ENCODE results near the gene CTTN. TPM values are rescaled to one million over a fixed set of nuclear protein-coding genes. Genes with fewer than 3 reads are reported as not detected.

The CTTN gene
- total RNA-seq, 1 donor from 2014 or later, result 313 TPM

- Mint-ChIP-seq H3K4me1 (ENCODE audit: unreplicated experiment) (peaks cover 13% of the 10 kb centered on the region), H3K27ac (ENCODE audit: unreplicated experiment) (peak overlapping the region; percentile 78), H3K27me3 (ENCODE audit: unreplicated experiment) (no peaks in the 10 kb centered on the region), H3K9me3 (ENCODE audit: unreplicated experiment) (no peaks in the 10 kb centered on the region), H3K36me3 (ENCODE audit: unreplicated experiment) (peaks cover 44% of the 10 kb centered on the region), H3K4me3 (ENCODE audit: unreplicated experiment) (no peak overlapping the region)
- DNase-seq (ENCODE audit: extremely low spot score, unreplicated experiment), result no peak
- TF ChIP-seq CTCF (IDR thresholded peaks at IDR 0.05), result no peak
Measured at GRCh38 chr11:70414341-70415100, 16.2 kb downstream of the CTTN start.

- H3K27ac Mint-ChIP-seq (ENCODE audit: unreplicated experiment), result peak overlapping the region; percentile 78
- no peak overlapping the region for H3K4me3 Mint-ChIP-seq (ENCODE audit: unreplicated experiment)
- H3K4me1 Mint-ChIP-seq (ENCODE audit: unreplicated experiment), result peaks cover 13% of the 10 kb centered on the region
- TF ChIP-seq CTCF (IDR thresholded peaks at IDR 0.05), result peak; percentile 53
- H3K9me3 Mint-ChIP-seq (ENCODE audit: unreplicated experiment), result no peaks in the 10 kb centered on the region
- no peak for DNase-seq (ENCODE audit: extremely low spot score, unreplicated experiment)
- H3K36me3 Mint-ChIP-seq (ENCODE audit: unreplicated experiment), result peaks cover 44% of the 10 kb centered on the region
- H3K27me3 Mint-ChIP-seq (ENCODE audit: unreplicated experiment), result no peaks in the 10 kb centered on the region
Measured at GRCh38 chr11:70415191-70415590, 16.9 kb downstream of the CTTN start.

- peaks cover 40% of the 10 kb centered on the region for H3K36me3 Mint-ChIP-seq (ENCODE audit: unreplicated experiment)
- H3K4me1 Mint-ChIP-seq (ENCODE audit: unreplicated experiment), result peaks cover 13% of the 10 kb centered on the region
- H3K27me3 Mint-ChIP-seq (ENCODE audit: unreplicated experiment), result no peaks in the 10 kb centered on the region
- no peak overlapping the region for H3K4me3 Mint-ChIP-seq (ENCODE audit: unreplicated experiment)
- H3K9me3 Mint-ChIP-seq (ENCODE audit: unreplicated experiment), result no peaks in the 10 kb centered on the region
- DNase-seq (ENCODE audit: extremely low spot score, unreplicated experiment), result no peak
- TF ChIP-seq CTCF (IDR thresholded peaks at IDR 0.05), result no peak
- peak overlapping the region; percentile 78 for H3K27ac Mint-ChIP-seq (ENCODE audit: unreplicated experiment)
Measured at GRCh38 chr11:70415642-70416395, 17.5 kb downstream of the CTTN start.

- H3K36me3 Mint-ChIP-seq (ENCODE audit: unreplicated experiment), result peaks cover 45% of the 10 kb centered on the region
- DNase-seq (ENCODE audit: extremely low spot score, unreplicated experiment), result no peak
- no peak for TF ChIP-seq CTCF (IDR thresholded peaks at IDR 0.05)
- H3K9me3 Mint-ChIP-seq (ENCODE audit: unreplicated experiment), result no peaks in the 10 kb centered on the region
- peaks cover 13% of the 10 kb centered on the region for H3K4me1 Mint-ChIP-seq (ENCODE audit: unreplicated experiment)
- H3K4me3 Mint-ChIP-seq (ENCODE audit: unreplicated experiment), result no peak overlapping the region
- no peak overlapping the region for H3K27ac Mint-ChIP-seq (ENCODE audit: unreplicated experiment)
- no peaks in the 10 kb centered on the region for H3K27me3 Mint-ChIP-seq (ENCODE audit: unreplicated experiment)
Measured at GRCh38 chr11:70416881-70417280, 18.6 kb downstream of the CTTN start.

- DNase-seq (ENCODE audit: extremely low spot score, unreplicated experiment), result no peak
- H3K27ac Mint-ChIP-seq (ENCODE audit: unreplicated experiment), result no peak overlapping the region
- H3K36me3 Mint-ChIP-seq (ENCODE audit: unreplicated experiment), result peaks cover 48% of the 10 kb centered on the region
- no peak overlapping the region for H3K4me3 Mint-ChIP-seq (ENCODE audit: unreplicated experiment)
- no peaks in the 10 kb centered on the region for H3K9me3 Mint-ChIP-seq (ENCODE audit: unreplicated experiment)
- TF ChIP-seq CTCF (IDR thresholded peaks at IDR 0.05), result no peak
- no peaks in the 10 kb centered on the region for H3K27me3 Mint-ChIP-seq (ENCODE audit: unreplicated experiment)
- peaks cover 13% of the 10 kb centered on the region for H3K4me1 Mint-ChIP-seq (ENCODE audit: unreplicated experiment)
Measured at GRCh38 chr11:70418130-70418529, 19.8 kb downstream of the CTTN start.
